NAMALWA (cell line): Measurements from ENCODE around the gene CASQ2.

ENCODE experiments used
- DNase-seq: peaks from one replicate; pipeline ENCODE4 v3.0.0-alpha.2; 2015; ENCODE audit warnings: low spot score

Gene CASQ2

DNA sequence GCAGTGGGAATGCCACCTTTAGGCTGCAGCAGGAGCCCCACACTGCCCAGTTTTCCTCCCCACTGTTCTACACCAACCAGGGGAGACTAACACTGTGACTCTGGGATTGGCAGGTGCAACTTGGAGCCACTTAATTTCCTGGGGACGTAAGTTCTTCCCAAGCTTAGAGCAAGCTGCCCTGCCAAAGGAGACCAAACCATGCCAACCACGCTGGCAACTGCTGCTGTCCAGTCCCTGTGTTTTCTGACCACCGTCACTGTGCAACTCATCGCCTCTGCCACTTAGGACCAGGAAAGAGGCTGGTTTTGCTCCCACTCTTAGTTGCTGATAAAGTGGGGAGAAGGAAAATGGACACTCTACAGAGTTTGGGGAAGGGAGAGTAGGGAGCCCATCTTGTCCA lies 76.3 kb downstream of the CASQ2 start:
- no peak for DNase-seq

DNA sequence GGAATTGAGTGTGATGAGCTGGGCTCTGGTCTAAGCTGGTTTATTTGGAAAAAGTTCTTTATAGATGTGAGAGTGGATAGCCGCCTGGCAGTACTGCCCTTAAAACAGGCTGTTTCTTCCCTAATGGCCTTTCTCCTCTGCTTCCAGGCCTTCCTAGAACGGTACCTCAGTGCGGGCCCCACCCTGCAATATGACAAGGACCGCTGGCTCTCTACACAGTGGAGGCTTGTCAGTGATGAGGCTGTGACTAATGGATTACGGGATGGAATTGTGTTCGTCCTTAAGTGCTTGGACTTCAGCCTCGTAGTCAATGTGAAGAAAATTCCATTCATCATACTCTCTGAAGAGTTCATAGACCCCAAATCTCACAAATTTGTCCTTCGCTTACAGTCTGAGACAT lies 77.5 kb downstream of the CASQ2 start:
- no peak for DNase-seq

DNA sequence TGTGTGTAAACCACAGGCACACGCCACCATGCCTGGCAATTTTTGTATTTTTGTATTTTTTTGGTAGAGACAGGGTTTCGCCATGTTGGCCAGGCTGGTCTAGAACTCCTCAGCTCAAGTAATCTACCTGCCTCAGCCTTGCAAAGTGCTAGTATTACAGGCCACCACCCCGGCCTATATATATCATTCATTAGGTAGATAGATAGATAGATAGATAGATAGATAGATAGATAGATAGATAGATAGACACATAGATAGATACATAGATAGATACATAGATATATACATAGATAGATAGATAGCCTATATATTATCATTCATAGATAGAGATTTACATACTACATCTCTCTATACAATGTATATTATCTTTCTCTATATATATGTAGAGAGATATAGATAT lies 80.8 kb downstream of the CASQ2 start:
- DNase-seq: no peak

DNA sequence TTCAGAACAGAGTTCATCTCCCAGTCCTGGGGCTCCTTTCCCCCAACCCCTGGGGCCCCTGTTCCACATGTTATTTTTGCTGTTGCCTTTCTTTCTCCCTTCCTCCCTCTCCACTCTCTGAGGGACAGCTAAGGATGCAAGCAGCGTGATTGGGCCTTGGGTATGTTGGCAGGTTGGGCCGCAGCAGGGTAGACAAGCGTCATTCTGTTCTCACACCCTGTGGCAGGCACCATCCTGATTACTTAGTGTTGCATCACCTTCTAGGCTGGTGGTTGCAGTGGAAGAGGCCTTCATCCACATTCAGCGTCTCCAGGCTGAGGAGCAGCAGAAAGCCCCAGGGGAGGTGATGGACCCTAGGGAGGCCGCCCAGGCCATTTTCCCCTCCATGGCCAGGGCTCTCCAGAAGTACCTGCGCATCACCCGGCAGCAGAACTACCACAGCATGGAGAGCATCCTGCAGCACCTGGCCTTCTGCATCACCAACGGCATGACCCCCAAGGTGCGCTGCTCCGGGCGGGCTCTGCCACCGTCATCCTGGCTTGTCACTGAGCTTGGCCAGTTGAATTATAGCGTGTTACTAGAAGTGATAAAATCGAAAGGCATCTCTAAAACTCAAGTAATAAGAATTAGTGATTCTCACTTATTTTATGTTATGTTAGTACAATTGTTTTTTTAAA lies 83.3 kb downstream of the CASQ2 start:
- no peak for DNase-seq

DNA sequence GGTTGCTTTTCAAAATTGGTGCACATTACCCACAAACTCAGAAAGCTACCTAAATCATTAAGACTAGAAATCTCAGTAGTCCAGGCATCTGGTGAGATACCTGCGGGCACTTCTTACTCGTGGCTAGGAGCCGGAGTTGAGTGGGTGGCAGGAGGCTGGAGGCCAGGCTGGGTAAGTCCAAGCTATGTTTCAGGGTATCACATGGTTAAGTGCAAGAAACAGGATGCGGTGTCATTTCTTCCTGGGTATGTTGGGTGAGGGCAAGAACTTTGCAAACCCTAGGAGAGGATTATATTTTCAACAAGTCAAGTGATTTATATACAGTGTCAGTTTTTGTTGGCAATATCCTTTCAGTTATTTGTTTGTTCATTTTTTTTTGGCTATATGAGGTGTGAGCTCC lies 85.7 kb downstream of the CASQ2 start:
- no peak for DNase-seq

DNA sequence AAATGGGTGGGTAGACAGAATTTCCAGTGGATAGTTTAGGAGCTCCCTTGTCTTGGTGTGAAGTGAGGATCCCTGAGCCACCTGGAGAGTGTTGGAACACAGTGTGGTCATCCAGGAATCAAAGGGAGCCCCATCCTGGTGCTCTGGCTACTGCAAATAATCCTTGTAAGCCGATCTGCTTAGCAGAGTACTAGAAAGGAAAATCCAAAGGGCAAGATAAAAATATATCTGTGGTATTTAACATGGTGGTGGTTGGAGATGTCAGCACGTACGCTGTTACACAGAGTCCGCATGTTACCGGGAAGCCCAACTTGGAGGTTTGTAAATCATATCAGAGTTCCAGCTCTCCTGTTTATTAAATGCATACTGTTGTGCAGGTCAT lies 87.8 kb downstream of the CASQ2 start:
- no peak for DNase-seq

DNA sequence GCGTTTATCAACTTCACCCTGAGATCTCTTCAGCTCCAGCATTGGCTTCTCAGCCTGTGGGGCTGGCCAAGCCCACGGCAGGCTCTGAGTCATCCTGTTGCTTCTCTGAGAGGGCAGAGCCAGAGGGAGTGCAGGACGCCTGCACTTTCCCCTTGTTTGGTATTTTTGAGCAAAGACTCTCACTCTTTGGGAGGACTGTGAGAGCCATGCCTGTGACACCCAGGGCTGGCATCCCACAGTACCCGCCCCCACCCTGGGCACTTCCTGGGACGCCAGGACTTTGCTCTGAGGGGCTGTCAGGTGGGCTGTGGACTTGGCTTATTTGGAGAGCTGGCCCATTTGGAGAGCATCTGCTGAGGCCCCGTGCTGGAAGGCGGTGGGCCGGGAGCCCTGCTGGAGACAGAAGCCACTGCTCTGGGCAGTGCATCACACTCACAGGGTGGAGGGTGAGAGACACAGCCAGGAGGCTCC lies 89.3 kb downstream of the CASQ2 start:
- DNase-seq: no peak

DNA sequence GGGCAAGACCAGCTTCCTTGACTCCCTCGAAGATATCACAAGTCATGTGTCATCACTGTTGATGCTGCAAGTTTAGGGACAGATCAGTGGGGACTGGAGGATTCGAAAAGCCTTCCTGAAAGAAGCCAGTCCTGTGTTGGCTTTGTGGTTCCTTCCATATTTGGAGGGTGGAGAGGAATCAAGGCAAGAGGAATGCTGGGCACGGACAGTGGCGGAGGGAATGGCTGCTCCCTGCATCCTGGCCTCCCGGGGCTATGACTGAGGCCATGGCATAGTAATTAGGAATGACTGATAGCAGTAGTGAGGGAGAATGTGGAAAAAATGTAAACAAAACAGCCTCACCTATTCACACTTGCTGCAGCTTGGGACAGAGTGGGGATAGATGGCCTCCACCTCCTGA lies 90.4 kb downstream of the CASQ2 start:
- no peak for DNase-seq

DNA sequence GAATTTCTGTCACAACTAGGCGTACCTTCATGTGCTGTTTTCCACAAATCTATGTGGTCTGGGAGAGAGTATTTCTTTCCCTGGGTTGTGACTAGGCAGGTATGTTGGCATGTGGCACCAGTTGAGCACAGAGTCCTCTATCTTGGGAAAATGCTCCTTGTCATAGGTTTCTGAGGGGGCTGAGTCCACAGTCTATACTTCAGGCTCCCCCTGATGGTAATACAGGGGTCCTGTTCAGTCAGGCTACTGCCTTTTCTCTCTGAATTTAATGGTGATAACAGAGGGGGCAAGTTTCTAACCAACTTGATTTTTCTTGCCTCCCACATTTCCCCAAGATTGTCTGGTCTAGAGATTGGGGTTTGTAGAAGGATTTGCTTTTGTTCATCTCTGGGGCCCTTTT lies 90.9 kb downstream of the CASQ2 start:
- DNase-seq: no peak

DNA sequence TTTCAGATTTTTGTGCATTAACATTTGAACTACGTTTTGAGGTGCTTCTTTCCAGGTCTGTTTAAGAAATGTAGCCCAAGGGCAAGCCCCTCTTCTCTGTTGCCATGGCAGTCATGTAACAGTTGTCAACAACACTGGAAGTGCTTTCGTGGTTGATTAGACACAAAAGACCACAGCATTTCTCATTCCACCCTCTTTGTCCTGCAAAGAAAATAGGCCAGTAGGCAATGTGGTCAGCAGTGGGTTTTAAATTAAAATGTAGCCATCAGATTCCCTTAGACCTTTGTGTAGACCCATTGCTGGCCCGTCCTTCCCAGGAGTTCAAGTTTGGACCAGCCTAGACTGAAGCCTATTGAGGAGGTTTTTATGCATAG lies 91.3 kb downstream of the CASQ2 start:
- DNase-seq: peak; percentile 11

DNA sequence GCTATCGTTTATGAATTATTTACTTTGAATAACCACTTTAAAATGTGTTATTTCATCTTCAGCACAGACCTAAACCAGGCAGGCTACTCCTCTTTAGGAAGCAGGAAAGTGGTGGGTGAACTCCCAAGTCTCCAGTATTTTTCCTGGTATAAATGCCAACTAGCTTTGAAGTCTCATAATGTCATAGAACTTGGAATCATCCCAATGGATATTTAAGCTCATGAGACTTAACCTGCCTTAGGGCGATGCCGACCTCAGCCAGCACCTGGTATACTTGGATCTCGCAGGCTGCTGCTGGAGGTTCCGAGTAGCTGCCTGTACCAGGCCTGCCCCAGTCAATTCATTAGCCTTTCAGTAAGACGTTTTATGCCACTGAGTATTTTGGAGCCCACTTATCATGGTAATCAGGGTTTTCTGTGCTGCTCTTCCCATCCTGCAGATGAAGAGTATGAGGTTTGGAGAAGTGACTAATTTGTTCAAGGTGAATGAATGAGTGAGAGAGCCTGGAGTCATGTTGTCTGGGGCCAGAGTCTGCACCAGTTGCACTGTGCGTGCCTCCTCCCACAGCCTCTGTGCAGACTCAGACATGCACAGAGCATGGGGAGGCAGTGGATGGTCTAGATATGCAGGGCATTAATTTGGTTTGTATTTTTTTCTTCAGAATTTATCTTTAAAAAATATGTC lies 91.9 kb downstream of the CASQ2 start:
- DNase-seq: no peak

DNA sequence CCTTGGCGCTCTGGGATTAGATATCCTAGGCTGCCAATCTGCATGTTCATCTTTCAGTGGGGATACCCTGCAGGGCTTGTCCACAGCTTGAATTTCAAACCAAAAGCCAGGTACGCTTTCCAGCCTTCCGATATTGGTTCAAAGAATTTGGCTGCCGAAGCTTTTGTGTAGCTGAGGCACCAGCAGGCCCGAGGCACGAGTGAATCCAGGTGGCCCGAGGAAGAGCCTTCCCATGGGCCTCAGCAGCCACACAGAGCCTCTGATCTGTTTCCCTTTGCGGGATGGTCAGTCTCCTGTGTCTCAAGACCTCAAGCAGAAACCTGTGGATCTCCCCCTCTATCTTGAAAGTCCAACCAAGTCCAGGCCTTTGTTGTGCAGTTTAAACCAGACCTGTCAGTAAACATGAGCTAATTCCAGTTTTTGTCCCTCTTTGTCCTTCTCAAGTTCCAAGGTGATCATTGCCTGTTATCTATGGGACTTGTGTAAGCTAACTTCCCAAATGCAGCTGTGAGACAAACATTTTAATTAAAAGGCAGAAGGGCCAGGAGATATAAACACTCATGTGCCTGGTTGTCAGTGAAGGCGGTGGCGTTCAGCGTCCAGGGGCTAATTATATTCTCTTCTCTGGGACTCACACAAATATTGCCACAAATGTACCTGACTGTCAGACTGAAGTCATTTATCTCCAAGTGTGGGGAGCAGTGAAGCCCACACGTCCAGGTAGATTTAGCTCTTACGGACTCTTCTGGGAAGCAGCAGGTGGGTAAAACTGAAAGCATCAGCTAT lies 96.1 kb downstream of the CASQ2 start:
- DNase-seq: no peak

DNA sequence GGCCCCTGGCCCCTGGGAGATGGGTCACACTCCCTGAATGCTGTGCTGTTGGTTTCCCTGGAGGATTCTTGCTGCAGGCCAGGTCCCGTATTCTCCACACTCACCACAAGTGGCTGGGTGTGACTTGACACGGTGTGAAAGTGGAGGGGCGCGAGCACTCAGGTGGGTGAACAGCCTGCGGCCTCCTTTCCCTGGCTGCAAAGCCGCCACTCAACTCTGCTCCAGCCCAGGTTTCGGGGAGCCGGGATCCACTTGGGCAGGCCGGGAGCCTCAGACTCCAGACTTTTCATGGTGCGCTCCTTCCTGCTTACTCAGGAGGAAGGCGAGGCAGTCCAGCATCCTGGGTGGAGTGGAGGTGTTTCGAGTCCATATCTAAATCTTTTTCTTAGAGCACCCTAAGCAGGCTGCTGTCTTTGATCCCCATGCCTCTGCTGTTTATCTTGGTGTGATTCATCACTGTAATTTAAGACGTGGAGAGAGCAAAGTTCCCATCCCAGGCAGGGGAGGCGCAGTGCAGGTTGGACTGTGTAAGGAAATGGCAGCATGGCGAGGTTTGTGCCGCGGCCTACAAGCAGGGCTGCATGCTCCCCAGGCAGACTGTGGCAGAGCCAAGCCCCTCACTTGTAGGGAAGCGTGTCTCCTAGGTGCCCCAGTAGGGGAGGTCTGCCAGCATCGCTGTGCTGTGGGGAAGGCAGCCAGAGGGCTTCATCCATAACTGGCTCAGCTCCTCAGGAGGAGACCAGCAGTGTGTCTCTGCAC lies 97.2 kb downstream of the CASQ2 start:
- no peak for DNase-seq

DNA sequence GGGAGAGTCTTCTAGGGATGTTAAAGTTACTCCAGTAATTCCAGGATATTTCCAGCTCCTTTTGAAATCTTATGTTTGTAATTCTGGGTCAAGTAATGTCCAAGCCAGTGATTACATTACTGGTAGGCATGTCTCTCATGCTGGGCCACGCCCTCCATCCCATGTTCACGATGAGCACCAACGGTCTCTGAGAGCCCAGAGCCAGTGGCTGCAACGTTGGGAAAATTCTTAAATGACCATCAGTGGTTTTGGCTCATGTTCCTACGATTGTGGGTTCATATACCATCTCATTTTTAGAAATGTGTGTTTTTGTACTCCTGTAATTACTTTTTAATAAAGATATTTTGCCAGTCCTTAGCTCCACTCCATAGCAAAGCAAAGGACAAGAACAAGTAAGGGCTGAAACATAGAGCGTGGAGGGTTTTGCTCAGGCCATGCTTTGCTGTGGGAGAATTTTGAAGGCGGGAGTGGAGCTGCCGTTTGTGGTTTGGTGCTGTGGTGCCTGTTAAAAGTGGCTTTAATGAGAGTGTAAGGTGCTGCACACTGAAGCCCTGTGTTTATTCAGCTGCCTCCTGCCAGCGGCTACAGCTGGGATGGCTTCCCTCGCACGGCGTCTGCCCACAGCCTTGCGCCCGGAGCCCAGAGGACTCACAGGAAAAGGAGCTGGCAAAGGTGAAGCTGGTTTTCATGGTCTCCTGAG lies 97.9 kb downstream of the CASQ2 start:
- DNase-seq: no peak

DNA sequence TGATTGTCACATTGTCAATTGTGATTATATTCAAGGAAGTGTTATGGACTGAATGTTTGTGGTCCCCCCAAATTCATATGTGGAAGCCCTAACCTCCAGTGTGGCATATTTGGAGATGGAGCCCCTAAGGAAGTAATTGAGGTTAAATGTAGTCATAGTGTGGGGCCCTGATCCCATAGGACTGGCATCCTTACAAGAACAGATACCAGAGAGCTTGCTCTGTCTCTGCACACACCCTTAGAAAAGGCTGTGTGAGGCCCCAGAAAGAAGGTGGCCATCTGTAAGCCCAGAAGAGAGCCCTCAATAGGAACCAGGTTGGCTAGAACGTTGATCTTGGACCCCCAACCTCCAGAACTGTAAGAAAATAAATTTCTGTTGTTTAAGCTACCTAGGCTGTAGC lies 98.6 kb downstream of the CASQ2 start:
- DNase-seq: no peak

DNA sequence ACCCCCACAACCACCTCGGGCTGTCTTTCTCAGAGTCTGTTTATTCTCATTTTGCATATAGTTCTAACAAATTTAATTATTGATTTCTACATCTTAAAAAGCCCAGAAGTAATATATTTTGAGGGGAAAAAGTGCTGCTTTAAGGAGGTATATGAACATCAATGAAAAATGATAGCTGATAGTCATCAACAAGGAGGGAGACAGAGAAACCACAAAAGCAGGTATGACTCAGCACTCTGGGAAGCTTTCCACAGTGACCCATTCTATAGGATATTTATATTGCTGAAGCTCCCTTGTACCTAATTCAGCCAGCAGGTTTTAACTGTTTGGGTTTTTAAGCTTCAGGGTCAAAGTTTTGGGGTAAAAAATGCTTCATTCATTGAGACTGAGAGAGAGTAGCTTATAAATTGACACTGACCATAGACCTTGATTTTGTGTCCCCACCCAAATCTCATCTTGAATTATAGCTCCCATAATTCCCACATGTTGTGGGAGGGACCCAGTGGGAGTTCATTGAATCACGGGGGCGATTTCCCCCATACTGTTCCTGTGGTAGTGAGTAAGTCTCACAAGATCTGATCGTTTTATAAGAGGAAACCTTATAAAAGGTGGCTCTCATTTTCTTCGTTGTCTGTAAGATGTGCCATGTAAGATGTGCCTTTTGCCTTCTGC lies 99.4 kb downstream of the CASQ2 start:
- no peak for DNase-seq

DNA sequence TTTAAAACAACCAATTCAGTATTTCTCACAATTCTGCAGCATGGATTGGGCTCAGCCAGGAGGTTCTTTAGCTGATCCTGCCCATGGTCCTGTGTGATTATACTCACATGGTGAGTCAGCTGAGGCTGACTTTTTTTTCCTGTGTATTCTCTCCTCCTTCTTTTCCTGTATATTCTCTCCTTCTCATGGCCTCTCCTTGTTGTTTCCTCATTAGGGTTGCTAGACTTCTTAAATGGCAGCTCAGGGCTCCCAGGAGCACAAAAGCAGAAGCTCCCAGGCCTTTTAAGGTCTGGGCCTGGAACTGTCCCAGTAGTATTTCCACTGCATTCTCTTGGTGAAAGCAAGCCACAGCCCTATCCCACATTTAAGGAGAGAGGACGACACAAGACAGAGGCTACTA lies 99.9 kb downstream of the CASQ2 start:
- no peak for DNase-seq

DNA sequence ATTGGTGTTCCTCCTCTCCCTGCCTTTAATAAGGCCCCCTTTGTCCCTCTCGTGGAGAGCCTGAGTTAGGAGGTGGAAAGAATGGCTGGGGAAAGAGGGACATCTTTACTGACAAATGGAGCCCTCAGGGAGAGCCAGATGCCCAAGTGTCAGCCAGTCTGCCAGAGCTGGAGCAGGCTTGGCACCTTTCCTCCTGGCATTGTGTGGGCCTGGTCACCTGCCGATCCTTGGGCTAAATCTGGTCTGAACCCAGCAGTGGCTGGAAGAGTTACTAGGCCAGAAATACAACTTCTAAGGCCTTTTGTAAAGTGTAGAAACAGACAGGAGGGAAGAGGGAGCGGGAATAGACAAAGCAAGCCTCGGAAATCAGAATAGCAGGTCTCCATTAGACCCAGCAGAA lies 101.8 kb downstream of the CASQ2 start:
- DNase-seq: no peak

DNA sequence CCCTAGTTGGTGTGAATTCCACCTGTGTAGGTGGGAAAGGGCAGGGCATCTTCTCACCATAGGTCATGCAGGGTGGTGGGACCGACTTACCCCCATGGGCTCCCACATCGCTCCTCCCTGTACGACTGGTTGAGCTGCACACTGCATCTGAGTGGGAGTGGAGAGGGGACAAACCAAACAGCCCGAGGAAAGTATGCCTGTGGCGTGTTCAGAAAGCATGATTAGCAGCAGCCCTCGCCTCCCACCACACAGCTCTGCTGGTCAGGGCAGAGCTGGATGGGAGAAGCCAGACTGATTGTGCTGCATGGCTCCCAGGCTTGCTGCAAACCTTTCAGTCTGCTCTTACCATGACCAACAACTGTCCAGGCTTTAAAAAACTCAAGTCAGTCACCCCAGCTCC lies 102.3 kb downstream of the CASQ2 start:
- DNase-seq: no peak

DNA sequence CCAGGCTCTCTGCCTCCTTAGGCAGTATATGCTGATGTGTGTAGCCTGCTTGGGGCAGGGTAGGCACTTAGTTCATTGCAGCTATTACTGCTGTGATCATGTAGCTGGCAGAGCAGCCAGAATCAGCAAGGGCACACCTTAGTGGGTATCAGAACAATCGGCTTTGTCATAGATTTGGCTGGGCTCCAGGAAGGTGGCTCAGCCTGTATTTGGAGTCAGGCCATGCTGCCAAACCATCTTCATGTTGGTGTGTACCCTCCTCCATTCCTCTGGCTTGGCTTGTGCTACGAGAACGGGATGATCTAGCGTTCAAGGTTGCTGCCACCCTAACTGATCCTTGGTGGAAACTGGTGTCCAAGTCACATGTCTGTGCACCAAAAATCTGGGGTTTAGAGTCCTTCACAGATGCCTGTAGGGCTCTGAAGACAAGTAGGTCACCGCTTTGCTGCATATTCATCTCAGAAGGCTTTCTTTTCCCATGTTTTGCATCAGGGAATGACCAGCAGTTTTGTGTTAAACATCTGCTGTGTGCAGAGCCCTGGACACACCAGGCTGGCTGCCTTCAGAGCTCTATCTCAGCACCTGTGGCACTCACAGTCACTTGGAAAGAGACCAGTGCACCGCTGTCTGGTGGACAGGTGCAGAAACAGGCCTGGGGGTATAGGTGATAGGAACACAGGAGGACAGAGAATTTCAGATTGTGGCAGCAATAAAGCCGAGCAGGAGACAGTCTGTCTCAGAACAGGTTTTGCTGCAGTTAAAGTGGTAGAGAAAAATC lies 103.0 kb downstream of the CASQ2 start:
- no peak for DNase-seq

DNA sequence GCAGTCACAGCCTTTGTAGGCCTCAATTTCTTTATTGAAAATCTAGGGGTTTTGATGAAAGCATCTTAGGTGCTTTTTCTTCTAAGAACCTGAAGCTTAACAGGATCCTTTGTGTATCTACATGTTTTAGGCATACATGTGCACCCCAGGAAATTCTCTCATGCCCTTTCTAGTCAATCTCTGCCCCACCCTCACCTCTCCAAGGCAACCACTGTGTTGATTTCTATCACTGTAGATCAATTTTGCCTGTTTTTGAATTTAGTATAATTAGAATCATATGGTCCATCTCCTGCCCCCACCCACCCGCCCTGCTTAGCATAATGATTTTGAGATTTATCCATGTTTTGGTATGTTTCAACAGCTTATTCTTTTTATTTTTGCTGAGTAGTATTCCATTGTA lies 107.4 kb downstream of the CASQ2 start:
- DNase-seq: no peak
